SK-N-SH treated with all-trans-retinoic acid at 6 μM for 48 hours (cell line): ENCODE measurements around the gene SLC7A8.

ENCODE experiments used
- ATAC-seq: fragments of 200-7000 bp; cut with Tn5 transposase; 3 replicates; pipeline ENCODE4 v1.9.1; 2020; ENCODE audit warnings: mild to moderate bottlenecking, moderate library complexity
- ARNTL ChIP-seq: fragments of 450-650 bp; formaldehyde crosslinking; IDR thresholded peaks from 2 replicates; pipeline ENCODE4 v1.5.0; 2020; ENCODE audit warnings: low read depth, mild to moderate bottlenecking, moderate library complexity, borderline replicate concordance
- BACH2 ChIP-seq: fragments of 250-450 bp; sonication (Bioruptor Pico); IDR thresholded peaks from 2 replicates; pipeline ENCODE4 v1.9.0; 2021; ENCODE audit warnings: mild to moderate bottlenecking, borderline replicate concordance
- CSRNP3 ChIP-seq: fragments of 250-450 bp; sonication (Bioruptor Pico); IDR thresholded peaks from 2 replicates; pipeline ENCODE4 v1.5.1; 2021; ENCODE audit warnings: mild to moderate bottlenecking, moderate library complexity
- ESRRG ChIP-seq: fragments of 250-450 bp; sonication (Bioruptor Pico); IDR thresholded peaks from 2 replicates; pipeline ENCODE4 v1.6.1; 2021; ENCODE audit warnings: mild to moderate bottlenecking
- GLIS3 ChIP-seq: fragments of 250-450 bp; sonication (Bioruptor Pico); IDR thresholded peaks from 2 replicates; pipeline ENCODE4 v1.5.0; 2020; ENCODE audit warnings: mild to moderate bottlenecking, moderate library complexity
- ISL1 ChIP-seq: fragments of 250-450 bp; sonication (Bioruptor Pico); IDR thresholded peaks from 2 replicates; pipeline ENCODE4 v2.1.2; 2022; ENCODE audit warnings: mild to moderate bottlenecking, moderate library complexity
- OSR1 ChIP-seq: fragments of 250-450 bp; sonication (Bioruptor Pico); IDR thresholded peaks from 2 replicates; pipeline ENCODE4 v1.8.0; 2022; ENCODE audit warnings: moderate library complexity, mild to moderate bottlenecking, inconsistent platforms
- PATZ1 ChIP-seq: fragments of 250-450 bp; sonication (Bioruptor Pico); IDR thresholded peaks from 2 replicates; pipeline ENCODE4 v1.8.0; 2020; ENCODE audit warnings: mild to moderate bottlenecking, moderate library complexity, borderline replicate concordance
- POU6F1 ChIP-seq: fragments of 250-450 bp; sonication (Bioruptor Pico); IDR thresholded peaks from 2 replicates; pipeline ENCODE4 v1.8.0; 2021; ENCODE audit warnings: low read depth, mild to moderate bottlenecking, moderate library complexity, borderline replicate concordance
- RARB ChIP-seq: fragments of 250-450 bp; sonication (Bioruptor Pico); IDR thresholded peaks from 2 replicates; pipeline ENCODE4 v1.8.0; 2021; ENCODE audit warnings: mild to moderate bottlenecking, moderate library complexity
- SNAI2 ChIP-seq: fragments of 250-450 bp; sonication (Bioruptor Pico); IDR thresholded peaks from 2 replicates; pipeline ENCODE4 v1.5.0; 2020; ENCODE audit warnings: mild to moderate bottlenecking, moderate library complexity
- TCF4 ChIP-seq: fragments of 250-450 bp; sonication (Bioruptor Pico); IDR thresholded peaks from 2 replicates; pipeline ENCODE4 v1.8.0; 2021; ENCODE audit warnings: mild to moderate bottlenecking, moderate library complexity, borderline replicate concordance
- TOX ChIP-seq: fragments of 250-450 bp; sonication (Bioruptor Pico); IDR thresholded peaks from 2 replicates; pipeline ENCODE4 v1.8.0; 2021; ENCODE audit warnings: mild to moderate bottlenecking, moderate library complexity, borderline replicate concordance
- TSHZ2 ChIP-seq: fragments of 250-450 bp; sonication (Bioruptor Pico); IDR thresholded peaks from 2 replicates; pipeline ENCODE4 v1.5.0; 2020; ENCODE audit warnings: mild to moderate bottlenecking, moderate library complexity
- ZFP3 ChIP-seq: fragments of 250-450 bp; sonication (Bioruptor Pico); IDR thresholded peaks from 2 replicates; pipeline ENCODE4 v1.5.0; 2020; ENCODE audit warnings: mild to moderate bottlenecking, moderate library complexity
- ZFP30 ChIP-seq: fragments of 450-650 bp; formaldehyde crosslinking; IDR thresholded peaks from 2 replicates; pipeline ENCODE4 v1.5.0; 2022; ENCODE audit warnings: mild to moderate bottlenecking, moderate library complexity
- ZNF565 ChIP-seq: fragments of 450-650 bp; formaldehyde crosslinking; conservative IDR thresholded peaks from 2 replicates; pipeline ENCODE4 v1.5.0; 2020; ENCODE audit warnings: low read depth, mild to moderate bottlenecking, moderate library complexity
- ZNF70 ChIP-seq: fragments of 450-650 bp; formaldehyde crosslinking; IDR thresholded peaks from 2 replicates; pipeline ENCODE4 v1.5.0; 2020; ENCODE audit warnings: mild to moderate bottlenecking, moderate library complexity
- ZNF8 ChIP-seq: fragments of 450-650 bp; formaldehyde crosslinking; IDR thresholded peaks from 2 replicates; pipeline ENCODE4 v1.5.0; 2020; ENCODE audit warnings: mild to moderate bottlenecking, moderate library complexity
- TF ChIP-seq, protein P1 (sequence below): fragments of 250-450 bp; sonication (Bioruptor Pico); IDR thresholded peaks from 2 replicates; pipeline ENCODE4 v1.5.1; 2020; ENCODE audit warnings: low read depth, mild to moderate bottlenecking, moderate library complexity

SLC7A8 gene

DNA sequence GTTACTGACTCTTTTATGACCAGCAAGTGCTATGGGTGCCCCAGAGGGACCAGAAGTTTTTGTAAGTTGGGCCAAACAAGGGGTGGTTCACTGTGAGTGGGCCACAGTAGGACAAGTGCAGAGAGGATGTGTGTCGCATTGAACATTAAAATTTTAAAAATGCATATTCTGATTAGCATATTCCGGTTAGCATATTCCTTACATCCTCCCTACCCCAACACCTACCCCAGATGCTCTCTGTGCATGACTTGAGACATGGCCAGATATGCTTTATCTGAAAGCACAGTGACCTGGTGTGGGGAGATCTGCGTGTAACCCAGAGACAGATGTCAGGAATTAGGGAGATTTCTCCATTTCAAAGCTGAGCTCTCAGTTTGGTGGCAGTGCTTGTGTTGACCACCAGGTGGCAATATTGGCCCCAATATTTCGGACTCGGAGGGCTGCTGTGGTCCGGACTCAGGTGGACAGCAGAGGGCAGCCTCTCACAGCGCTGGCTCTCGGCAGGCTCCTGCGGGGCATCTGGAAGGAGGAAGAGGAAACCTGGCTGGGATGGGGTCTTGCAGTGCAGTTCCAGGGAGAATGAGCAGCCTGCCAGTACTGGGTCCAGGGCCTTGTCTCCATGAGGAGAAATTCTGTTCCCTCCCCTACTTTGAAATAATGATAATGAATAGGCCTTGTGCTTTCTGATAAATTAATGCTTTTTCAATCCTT is 62.8 kb downstream of the SLC7A8 start:
- peak; percentile 96 for ATAC-seq
- TF ChIP-seq ARNTL (CRISPR knock-in tag) (no peak), OSR1 (CRISPR knock-in tag) (no peak), ZNF70 (no peak), ESRRG (CRISPR knock-in tag) (no peak), ZNF8 (CRISPR knock-in tag) (no peak)
- TF ChIP-seq, all 23 proteins: peak for 0

DNA sequence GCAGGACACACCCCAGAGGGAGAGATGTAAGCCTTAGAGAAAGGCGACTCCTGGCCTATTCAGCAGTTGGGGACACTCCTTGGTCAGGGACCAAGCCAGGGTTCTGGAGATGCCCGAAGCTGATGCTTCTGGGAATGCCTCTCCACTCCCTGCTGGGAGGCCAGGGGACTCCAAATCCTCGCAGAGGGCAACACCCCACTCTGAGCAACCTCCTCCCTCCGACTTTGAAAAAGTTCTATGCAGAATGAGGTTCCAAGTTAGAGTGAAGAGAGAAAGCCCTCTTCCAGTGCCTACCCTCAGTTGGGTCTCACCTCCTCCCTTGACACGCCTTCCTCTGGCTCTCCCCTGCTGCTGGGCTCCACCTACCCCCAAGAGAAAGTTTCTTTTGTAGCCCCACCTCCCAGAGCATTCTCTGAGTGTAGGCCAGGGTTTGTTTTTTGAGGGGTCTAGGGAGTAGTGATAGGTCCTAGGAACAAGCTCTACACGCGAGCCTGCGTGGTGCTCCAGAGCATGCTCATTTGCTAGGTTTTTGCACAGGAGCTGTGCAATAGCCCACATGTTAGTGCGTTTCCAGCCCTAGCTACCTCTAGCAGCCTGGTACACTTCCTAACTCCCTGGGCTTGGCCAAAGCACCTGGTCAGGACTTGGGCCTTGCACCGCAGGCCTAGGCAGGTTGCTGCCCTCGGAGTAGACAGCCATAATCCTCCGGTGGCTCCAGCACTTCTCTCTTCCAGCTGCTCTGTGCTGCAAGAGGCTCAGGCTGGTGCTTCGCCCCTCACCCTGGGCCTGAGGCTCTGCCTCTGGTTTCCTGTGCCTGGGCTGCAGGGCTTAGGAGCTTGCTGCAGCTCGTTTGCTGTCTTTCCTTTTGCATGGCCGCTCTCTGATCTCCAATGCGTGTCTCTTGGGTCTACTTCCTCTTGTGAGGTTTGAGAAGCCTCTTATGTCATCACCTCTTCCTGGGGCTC is 63.8 kb downstream of the SLC7A8 start:
- TF ChIP-seq SNAI2 (CRISPR knock-in tag): no peak
- no peak for TF ChIP-seq ZFP3 (CRISPR knock-in tag)
- TF ChIP-seq CSRNP3 (CRISPR knock-in tag): no peak
- TF ChIP-seq BACH2: no peak
- TF ChIP-seq, protein P1, sequence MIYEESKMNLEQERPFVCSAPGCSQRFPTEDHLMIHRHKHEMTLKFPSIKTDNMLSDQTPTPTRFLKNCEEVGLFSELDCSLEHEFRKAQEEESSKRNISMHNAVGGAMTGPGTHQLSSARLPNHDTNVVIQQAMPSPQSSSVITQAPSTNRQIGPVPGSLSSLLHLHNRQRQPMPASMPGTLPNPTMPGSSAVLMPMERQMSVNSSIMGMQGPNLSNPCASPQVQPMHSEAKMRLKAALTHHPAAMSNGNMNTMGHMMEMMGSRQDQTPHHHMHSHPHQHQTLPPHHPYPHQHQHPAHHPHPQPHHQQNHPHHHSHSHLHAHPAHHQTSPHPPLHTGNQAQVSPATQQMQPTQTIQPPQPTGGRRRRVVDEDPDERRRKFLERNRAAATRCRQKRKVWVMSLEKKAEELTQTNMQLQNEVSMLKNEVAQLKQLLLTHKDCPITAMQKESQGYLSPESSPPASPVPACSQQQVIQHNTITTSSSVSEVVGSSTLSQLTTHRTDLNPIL (CRISPR knock-in tag): no peak
- TF ChIP-seq PATZ1 (CRISPR knock-in tag): no peak
- no peak for TF ChIP-seq GLIS3 (CRISPR knock-in tag)
- TF ChIP-seq ZNF565: no peak
- TF ChIP-seq ZFP30 (CRISPR knock-in tag): no peak
- TF ChIP-seq ISL1 (CRISPR knock-in tag): no peak
- no peak for TF ChIP-seq POU6F1
- no peak for TF ChIP-seq ZNF70
- TF ChIP-seq TCF4 (CRISPR knock-in tag): no peak
- TF ChIP-seq TSHZ2: no peak
- TF ChIP-seq TOX: no peak
- no peak for TF ChIP-seq ARNTL (CRISPR knock-in tag)
- TF ChIP-seq OSR1 (CRISPR knock-in tag): no peak
- no peak for TF ChIP-seq RARB
- ATAC-seq: no peak
